ENCODE results near the gene FBXL16.
"Not testable (repeated sequence)": the region's sequence is repeated elsewhere in the genome, so short reads cannot be mapped to it uniquely, and the experiment has no call there.

Gene FBXL16

DNA sequence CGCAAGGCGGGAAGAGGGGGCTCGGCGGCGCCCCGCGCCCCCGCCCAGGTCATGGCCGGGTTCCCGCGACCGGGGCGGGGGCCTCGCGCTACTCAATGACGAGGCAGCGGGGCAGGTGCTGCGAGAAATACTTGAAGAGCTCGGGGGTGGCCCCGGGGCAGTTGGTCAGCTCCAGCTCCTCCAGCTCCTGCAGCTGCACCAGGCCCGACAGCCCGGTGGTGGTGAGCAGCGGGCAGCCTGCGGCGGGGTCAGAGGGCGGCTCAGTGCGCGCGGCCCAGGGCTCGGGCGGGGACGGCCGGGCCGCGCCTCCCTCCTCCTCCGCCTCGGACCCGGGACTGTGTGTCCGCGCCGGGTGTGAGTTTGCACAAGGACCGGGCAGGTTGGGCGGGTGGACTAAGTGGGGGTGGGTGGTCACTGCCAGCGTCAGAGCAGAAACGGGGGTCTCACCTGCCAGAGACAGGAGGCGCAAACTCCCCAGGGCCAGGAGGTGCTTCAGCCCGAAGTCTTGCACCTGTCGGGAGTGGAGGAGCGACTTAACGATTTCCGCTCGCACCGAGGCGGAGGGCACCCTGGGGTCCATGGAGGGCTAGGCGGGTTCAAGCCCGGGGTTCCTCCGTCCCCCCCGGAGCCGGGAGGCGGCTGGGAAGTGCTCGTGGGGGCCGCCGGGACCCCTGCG is 11.3 kb downstream of the FBXL16 start:
- H3K9me3 Mint-ChIP-seq = no peaks in the 10 kb centered on the region
- H3K27ac Mint-ChIP-seq = no peak overlapping the region
- no peaks in the 10 kb centered on the region for H3K27me3 Mint-ChIP-seq
- H3K4me3 Mint-ChIP-seq = peak overlapping the region; percentile 64
- H3K4me1 Mint-ChIP-seq = peaks cover 28% of the 10 kb centered on the region
- no peaks in the 10 kb centered on the region for H3K36me3 Mint-ChIP-seq

DNA sequence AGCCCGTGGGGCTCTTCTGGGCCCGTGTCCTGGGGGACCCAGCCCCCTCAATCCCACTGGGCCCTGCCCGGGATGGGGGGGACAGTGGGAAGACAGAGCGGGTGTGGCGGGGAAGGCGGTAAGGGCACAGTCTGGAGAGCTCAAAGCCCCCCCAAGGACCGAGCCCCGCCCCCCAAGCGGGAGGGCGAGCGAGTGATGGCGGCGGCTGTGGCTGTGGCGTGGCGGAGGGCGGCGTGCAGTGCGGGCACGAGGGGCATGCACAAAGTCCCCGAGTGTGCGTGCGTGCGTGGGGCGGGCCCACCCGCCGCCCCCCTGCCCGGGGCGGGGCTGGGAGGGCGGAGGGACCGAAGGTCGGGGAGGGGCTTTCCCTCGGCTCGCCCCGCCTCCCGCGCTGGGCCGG is 11.8 kb downstream of the FBXL16 start:
- Mint-ChIP-seq H3K27me3 (no peaks in the 10 kb centered on the region), H3K4me3 (peak overlapping the region; percentile 19), H3K27ac (no peak overlapping the region), H3K36me3 (no peaks in the 10 kb centered on the region), H3K9me3 (no peaks in the 10 kb centered on the region), H3K4me1 (peaks cover 28% of the 10 kb centered on the region)

DNA sequence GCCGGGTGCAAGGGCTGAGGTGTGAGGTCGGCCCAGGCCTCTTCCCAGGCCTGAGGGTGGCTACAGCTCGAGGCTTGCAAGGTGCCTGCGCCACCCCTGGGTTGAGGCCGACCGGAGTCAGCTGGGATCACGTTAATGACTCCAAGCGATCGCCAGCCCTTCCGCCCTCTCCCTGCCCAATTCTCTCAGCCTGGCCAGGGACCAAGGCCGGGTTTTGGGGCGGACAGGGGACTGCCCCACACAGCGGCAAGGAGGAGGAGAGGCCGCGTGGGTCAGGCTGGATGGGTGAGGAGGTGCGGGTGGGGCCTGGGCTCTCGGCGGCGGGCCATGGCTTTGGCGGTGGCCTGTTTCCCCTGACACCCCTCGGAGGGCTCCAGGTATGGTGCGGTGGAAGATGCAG is 12.2 kb downstream of the FBXL16 start:
- Mint-ChIP-seq H3K27me3 (no peaks in the 10 kb centered on the region), H3K4me3 (peak overlapping the region; percentile 19), H3K9me3 (no peaks in the 10 kb centered on the region), H3K4me1 (peaks cover 28% of the 10 kb centered on the region), H3K27ac (no peak overlapping the region), H3K36me3 (no peaks in the 10 kb centered on the region)

DNA sequence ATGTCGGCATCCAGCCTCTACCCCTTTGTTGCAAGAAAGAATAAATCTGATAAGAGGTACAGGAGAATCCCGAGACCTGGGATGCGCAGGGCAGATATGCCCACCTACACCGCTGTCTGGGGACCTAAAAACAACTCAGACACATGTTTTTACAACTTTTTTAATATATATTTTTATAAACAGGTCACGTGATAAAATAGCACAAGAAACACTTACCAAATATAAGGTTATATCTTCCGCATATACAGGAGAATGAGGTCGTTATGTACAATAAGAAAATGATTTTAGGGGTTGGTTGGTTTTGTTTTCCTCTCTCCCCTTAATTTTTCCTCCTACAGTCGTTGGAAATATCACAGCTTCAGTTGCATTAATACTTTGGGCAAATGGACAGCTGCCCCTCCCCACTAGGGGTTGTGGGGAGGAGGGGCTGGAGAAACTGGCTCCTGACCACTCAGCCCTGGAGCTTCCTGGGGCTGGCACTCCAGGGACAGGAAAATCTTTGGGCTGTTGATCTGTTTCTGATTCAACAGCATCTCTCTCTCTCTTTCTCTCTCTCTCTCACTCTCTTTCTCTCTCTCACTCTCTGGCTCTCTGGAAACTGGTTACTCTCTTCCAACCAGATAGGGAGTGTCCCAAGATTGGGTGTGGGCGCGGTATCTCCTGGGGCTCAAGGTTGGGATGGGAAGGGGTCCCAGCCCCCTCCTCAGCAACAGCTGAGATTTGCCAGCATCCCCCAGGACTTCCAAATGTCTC is 13.1 kb downstream of the FBXL16 start:
- Mint-ChIP-seq H3K9me3 (no peaks in the 10 kb centered on the region), H3K27ac (peak overlapping the region; percentile 60), H3K4me1 (peaks cover 28% of the 10 kb centered on the region), H3K36me3 (no peaks in the 10 kb centered on the region), H3K27me3 (no peaks in the 10 kb centered on the region), H3K4me3 (peak overlapping the region; percentile 9)

GRCh38 chr16:691242-691641 is 14.4 kb downstream of the FBXL16 start:
- peak overlapping the region; percentile 80 for H3K27ac Mint-ChIP-seq
- peaks cover 23% of the 10 kb centered on the region for H3K4me1 Mint-ChIP-seq
- not testable (repeated sequence) for H3K27me3 Mint-ChIP-seq, H3K36me3 Mint-ChIP-seq, H3K9me3 Mint-ChIP-seq
- peak overlapping the region; percentile 55 for H3K4me3 Mint-ChIP-seq

GRCh38 chr16:689175-689897 is 16.3 kb downstream of the FBXL16 start:
- H3K4me1 Mint-ChIP-seq = peaks cover 15% of the 10 kb centered on the region
- H3K9me3 Mint-ChIP-seq = no peaks in the 10 kb centered on the region
- H3K27ac Mint-ChIP-seq = peak overlapping the region; percentile 93
- H3K4me3 Mint-ChIP-seq = peak overlapping the region; percentile 95
- H3K36me3 Mint-ChIP-seq = no peaks in the 10 kb centered on the region
- no peaks in the 10 kb centered on the region for H3K27me3 Mint-ChIP-seq

DNA sequence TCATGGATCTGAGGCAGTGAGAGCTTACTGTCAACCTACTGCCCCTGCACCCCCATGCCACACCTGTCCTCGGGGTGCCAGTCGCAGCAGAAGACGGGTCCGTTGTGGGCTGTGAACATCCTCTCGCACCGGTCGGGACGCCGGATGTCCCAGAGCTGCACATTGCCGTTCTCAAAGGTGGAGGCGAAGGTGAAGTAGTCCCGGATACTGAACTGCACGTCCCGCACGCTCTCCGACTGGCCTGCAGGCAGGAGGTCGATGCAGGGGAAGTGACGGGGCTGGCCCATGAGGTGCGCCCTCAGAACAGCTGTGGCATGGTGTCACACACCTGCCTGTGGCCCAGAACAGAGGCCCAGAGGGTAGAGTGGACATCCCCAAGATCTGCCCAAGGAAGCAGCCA is 18.1 kb downstream of the FBXL16 start:
- Mint-ChIP-seq H3K27ac (no peak overlapping the region), H3K4me3 (peak overlapping the region; percentile 26), H3K9me3 (no peaks in the 10 kb centered on the region), H3K36me3 (peaks cover 1% of the 10 kb centered on the region), H3K4me1 (peaks cover 17% of the 10 kb centered on the region), H3K27me3 (no peaks in the 10 kb centered on the region)

GRCh38 chr16:686459-687260 is 18.9 kb downstream of the FBXL16 start:
- Mint-ChIP-seq H3K4me3 (no peak overlapping the region), H3K27ac (no peak overlapping the region), H3K36me3 (peaks cover 3% of the 10 kb centered on the region), H3K27me3 (no peaks in the 10 kb centered on the region), H3K9me3 (no peaks in the 10 kb centered on the region), H3K4me1 (peaks cover 22% of the 10 kb centered on the region)

GRCh38 chr16:685967-686366 is 19.6 kb downstream of the FBXL16 start:
- H3K4me1 Mint-ChIP-seq = peaks cover 25% of the 10 kb centered on the region
- H3K27ac Mint-ChIP-seq = no peak overlapping the region
- peak overlapping the region; percentile 44 for H3K4me3 Mint-ChIP-seq
- no peaks in the 10 kb centered on the region for H3K27me3 Mint-ChIP-seq
- H3K9me3 Mint-ChIP-seq = no peaks in the 10 kb centered on the region
- H3K36me3 Mint-ChIP-seq = peaks cover 3% of the 10 kb centered on the region

GRCh38 chr16:684961-685696 is 20.5 kb downstream of the FBXL16 start:
- peak overlapping the region; percentile 44 for H3K4me3 Mint-ChIP-seq
- H3K36me3 Mint-ChIP-seq = peaks cover 3% of the 10 kb centered on the region
- no peaks in the 10 kb centered on the region for H3K9me3 Mint-ChIP-seq
- H3K4me1 Mint-ChIP-seq = peaks cover 21% of the 10 kb centered on the region
- H3K27me3 Mint-ChIP-seq = no peaks in the 10 kb centered on the region
- no peak overlapping the region for H3K27ac Mint-ChIP-seq

DNA sequence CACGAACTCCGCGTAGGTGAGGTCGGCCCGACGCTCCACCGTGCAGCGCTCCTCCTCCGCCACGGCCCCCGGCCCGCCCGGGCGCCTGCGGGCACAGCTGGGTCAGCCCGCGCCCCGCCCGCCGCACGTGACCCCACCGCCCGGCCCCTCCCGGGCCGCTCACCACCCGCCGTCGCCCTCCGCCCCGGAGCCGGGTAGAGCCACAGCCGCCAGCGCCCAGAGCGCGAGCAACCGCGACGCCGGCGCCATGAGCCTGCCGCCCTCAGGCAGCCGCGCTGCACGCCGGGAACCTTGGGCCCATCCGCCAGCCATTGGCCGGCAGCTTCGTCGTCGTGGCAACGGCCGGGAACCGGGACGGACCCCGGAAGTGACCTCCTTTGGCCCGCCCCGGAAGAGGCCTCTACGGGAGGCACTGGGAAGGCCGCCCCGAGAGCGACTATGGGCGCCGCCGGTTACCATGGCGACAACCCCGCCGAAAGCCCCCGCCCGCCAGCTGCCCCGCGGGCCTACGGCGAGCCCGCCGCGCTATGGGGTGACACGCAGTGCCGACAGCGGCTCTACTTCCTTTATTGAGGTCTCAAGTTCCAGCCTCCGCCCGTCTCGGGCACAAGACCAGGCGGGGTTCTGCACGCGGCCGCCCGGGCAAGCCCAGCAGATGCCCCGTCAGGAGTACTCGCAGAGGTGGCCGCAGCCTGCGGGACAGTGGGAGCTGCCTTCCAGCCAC is 21.4 kb downstream of the FBXL16 start, which contains the start of gene JMJD8:
Gene JMJD8, minus strand, starts transcription at position 264 of the 724 bp plus-strand sequence. Its CDS starts 15 bp downstream, at position 249.
- no peaks in the 10 kb centered on the region for H3K27me3 Mint-ChIP-seq
- H3K27ac Mint-ChIP-seq = peak within 1 kb of the TSS; percentile 62
- H3K36me3 Mint-ChIP-seq = peaks cover 3% of the 10 kb centered on the region

GRCh38 chr16:683396-684070 is 22.1 kb downstream of the FBXL16 start:
- H3K4me1 Mint-ChIP-seq = peaks cover 24% of the 10 kb centered on the region
- H3K27me3 Mint-ChIP-seq = no peaks in the 10 kb centered on the region
- peaks cover 3% of the 10 kb centered on the region for H3K36me3 Mint-ChIP-seq
- peak overlapping the region; percentile 83 for H3K4me3 Mint-ChIP-seq
- no peaks in the 10 kb centered on the region for H3K9me3 Mint-ChIP-seq
- peak overlapping the region; percentile 62 for H3K27ac Mint-ChIP-seq

More for the DNA sequence above, 21.4 kb downstream of the FBXL16 start, which contains the start of gene JMJD8:
- Mint-ChIP-seq H3K9me3 (no peaks in the 10 kb centered on the region), H3K4me3 (peak within 1 kb of the TSS; percentile 83), H3K4me1 (peaks cover 20% of the 10 kb centered on the region)

GRCh38 chr16:682493-683395 is 22.9 kb downstream of the FBXL16 start:
- no peaks in the 10 kb centered on the region for H3K9me3 Mint-ChIP-seq
- H3K4me3 Mint-ChIP-seq = peak overlapping the region; percentile 83
- H3K36me3 Mint-ChIP-seq = peaks cover 3% of the 10 kb centered on the region
- H3K27me3 Mint-ChIP-seq = no peaks in the 10 kb centered on the region
- H3K27ac Mint-ChIP-seq = peak overlapping the region; percentile 92
- H3K4me1 Mint-ChIP-seq = peaks cover 24% of the 10 kb centered on the region

Measured in activated naive CD4-positive, alpha-beta T cell treated with anti-CD3 and anti-CD28 coated beads, Interleukin-2, amount 50 U/mL, for 24 hours (primary cell).